Activated CD4-positive, alpha-beta T cell treated with anti-CD3 and anti-CD28 coated beads for 4 hours (primary cell): ENCODE measurements around the gene CFAP90.

Experiments used
- DNase-seq, 2 donors: peaks; one replicate each; pipeline ENCODE4 v3.0.0-alpha.2; 2020

The CFAP90 gene

DNA sequence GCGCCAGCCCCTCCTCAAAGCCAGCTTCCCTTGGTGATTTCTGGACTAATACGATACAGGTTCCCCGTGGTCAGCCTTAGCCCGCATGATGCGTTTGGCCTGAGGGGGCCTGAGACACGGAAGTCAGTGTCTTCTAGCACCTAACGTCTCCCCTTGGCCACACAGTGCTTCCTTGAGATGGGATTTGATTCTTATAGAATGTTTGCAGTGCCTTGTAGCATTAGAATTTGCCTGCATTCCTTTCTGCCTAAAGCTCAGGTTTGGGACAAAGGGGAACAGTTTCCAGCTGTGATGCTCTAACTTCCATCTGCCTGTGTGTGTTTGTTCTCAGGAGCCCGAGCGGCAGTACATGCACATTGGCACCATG, 34.4 kb downstream of the CFAP90 start:
- no peak for DNase-seq

DNA sequence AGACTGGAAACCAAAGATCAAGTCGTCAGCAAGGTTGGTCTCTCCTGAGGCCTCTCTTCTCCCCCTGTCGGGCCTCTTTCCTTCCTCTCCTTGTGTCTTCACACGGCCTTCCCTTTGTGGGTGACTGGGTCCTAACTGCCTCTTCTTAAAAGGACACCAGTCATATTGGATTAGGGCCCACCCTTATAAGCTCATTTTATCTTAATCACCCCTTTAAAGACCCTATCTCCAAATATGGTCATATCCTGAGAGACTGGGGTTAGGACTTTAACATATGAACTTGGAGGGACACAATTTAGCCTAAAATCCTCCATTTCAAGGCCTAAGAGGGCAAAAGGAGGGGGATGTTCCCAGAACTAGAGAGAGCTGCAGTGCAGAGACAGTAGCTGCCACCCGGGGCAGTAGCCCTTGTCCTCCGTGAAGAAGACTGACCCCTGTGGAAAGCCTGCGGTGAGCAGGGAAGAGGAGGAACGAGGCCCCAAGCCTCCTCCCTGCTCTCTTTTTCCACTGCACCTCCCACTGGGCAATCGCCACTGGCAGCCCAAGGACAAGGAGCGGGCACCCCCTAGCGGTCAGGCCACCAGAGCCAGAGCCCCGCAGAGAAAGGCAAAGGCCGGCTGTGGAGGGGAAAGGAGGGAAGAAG, 34.9 kb downstream of the CFAP90 start:
- DNase-seq = peak; percentile 51 to 56

DNA sequence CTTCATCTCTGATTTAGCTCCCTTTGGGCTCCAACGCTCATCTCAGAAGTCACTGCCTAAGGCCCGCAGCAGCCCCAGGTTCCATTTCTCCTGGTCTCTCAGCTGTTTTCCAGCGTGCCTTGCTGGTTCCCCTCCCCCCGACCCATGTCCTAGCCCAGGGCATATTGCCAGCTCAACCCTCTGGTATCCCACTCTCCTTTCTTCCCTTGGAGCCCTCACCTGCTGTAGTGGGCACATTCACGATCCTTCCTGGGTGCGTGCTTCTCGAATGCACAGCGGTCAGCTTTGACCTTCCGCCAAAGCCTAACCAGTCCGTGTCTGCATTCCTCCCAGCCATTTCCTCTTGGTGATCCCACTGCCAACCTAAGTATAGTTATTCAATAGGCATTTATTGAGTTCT, 36.1 kb downstream of the CFAP90 start:
- no peak for DNase-seq

DNA sequence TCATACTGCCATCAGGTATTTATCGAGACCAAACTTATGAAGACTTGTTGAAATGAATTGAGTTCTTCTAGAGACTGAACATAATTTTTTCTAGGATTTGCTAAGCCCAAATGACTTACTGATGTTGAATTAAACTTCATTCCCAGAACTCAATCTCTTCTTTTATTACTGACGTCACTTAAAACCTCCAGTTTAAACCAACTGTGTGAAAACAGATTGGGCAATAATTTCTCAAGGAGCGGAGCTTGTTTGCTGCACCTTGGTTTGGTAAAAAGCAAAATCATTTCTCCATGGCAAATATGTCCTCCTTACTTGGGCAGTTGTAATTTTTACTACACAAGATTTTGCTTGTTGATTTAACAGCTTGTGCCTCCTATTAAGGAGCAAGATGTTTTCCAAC, 37.4 kb downstream of the CFAP90 start:
- no peak for DNase-seq

DNA sequence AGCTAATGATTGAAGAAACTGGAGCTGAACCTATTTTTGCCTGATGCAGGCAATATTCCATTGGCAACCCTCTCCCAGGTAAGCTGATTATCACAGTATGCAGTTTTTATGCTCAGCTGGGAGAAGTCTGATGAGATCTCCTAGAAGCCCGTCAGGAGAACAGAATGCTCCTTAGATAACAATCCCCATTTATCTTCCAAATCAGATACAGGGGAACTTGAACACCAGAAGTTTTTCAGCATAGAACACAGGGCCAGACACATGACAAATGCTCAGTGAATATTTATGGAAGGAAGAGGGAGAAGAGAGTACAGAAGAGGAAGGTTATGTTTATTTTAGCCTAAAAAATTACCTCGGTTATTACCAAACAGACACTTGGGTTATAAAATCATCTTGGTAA, 37.9 kb downstream of the CFAP90 start:
- DNase-seq = no peak

DNA sequence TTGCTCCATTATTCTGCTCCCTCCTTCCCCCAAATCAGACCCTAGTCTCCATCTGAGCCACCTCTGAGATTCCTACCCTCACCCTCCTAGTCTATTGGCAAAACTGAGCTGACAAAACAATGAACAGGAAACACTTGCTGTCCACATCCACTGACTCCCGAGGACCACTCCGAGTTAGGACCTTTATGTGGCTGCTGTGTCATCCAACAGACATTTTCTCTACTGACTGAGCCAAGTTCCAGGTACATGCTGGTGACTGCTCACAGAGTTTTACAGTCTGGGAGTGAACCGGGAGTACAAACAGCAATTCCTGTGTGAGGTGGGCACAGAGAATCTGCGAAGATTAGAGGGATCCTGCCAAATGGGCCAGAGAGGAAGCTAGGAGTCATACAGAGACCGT, 39.2 kb downstream of the CFAP90 start:
- DNase-seq = no peak

DNA sequence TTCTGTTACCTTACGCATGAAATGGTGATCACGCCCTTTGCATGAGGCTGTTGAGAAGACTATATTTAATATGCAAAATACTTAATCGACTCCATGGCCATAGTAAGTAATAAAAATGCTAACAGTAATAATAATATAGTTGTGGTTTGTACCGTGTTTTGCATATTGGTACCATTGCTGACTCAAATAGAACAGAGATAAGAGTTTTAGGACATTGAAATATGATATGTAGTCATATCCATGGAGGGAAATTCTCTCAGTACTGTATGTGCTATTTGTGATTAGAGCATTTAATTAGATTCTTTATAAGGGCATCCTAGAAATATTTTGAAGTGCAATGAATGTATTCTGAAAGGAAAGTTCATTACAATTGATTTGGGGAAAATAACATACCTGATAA, 41.9 kb downstream of the CFAP90 start:
- DNase-seq = no peak

DNA sequence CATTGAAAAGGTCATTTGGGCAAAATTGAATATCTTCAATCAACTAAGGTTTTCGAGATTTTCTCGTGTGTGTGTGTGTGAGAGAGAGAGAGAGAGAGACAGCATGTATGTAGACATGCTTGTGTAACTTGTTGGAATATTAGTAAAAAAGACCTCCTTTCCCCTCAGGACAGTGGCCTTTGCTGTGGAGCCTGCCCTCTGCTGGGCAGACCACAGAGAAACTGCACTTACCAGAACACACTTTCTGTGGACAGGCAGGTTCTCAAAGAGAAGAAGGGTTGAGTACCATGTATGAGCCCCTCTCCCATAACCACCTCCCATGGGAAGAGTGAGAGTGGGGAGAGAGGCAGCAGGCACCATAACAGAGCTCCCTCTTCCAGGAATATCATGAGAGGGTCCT, 45.6 kb downstream of the CFAP90 start:
- no peak for DNase-seq

DNA sequence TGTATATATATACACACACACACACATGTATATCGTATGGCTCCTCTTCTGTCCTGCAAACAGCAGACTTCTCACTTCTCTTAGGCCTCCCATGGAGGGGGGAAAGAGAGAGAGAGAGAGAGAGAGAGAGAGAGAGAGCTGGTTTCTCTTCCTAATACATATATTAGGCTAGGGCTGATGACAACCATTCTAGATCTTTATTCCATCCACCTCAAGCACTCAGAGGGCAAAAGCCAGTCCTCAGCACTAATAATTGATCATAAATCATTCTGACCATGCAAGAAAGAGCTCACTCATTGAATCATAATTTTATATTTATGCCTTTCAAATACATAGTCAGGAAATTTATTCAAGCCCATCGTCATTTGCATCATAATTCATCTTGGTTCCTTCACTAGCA, 47.0 kb downstream of the CFAP90 start:
- DNase-seq = no peak

DNA sequence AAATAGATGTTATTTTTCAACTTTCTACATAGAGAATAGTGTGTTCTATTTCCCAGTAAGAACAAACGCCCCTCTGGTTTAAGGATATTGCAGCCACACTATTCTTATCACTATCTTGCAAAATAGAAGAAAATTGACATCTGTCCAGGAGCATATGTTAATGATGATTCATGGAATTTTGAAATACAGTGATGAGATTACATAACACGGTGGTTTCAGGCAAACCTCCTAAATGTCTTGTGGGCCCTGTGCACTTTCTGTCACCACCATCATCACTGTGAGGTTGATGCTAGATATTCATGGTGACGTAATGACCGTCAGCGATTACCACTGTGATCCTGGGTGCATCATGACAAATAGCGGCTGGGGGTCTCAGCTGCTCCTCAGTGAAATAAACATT, 48.1 kb downstream of the CFAP90 start:
- DNase-seq = no peak

DNA sequence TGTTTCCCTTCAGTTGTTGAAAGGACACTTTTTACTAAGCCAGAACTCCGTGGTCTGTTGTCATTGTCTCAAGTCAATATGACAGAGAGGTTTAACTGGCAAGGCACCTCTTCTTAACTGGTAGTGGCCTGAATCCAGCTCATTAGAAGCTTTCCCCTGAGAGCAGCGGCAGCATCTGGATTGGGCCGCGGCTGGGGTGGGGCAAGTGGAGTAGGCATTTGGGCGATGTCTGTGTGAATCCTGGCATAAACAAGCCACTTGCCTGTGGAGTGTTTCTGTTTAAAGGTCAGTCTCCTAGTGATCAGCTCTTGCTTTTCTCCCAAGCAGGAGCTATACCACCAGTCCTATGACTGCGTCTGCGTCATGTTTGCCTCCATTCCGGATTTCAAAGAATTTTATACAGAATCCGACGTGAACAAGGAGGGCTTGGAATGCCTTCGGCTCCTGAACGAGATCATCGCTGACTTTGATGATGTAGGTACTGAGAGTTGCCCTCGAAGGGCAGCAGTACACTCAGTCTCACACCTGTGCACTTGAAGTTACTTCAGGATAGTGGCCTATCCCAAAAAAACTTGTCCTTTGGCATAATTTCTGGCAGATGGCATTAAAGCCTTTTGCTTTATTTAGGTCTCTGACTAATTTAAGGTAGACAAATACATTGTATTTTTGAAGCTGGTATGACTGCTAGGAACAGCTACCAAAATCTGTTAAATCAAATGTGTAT, 48.9 kb downstream of the CFAP90 start:
- no peak for DNase-seq

DNA sequence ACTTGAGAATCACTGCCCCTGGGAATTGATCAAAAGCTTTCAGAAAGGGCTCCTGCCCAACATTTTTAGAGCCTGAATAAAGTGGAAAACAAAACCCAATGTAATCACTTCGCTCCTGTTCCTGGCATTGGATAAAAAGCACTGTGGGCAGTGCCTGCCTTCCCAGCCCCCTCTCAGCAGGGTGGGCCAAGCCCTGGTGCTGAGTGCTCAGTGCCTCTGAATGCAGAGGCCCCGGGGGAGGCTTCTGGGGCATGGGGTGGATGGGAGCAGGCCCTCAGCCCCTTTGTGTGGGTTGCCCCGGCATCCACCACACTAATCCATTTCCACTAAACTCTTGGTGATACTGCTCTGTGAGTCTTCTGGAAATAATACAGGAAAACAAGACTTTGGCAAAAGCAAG, 55.6 kb downstream of the CFAP90 start:
- DNase-seq = no peak

DNA sequence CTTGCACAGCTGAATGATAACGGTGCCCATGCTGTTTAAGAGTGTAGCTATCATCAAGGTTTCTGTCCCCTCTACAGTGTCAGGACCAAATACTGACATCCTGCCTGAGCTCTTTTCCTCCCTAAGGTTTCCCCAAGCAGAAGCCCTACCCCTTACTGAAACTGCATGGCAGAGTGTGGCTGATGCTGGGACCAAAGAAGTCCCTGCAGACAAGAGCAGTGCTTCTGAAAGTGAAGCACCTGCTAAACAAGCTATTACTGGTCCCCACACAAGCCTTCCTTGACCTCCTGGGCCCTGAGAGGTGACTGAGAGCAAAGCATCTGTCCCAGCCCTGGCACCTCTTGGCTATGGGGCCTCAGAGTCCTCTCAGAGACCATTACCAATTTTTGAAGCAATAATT, 56.1 kb downstream of the CFAP90 start:
- no peak for DNase-seq

DNA sequence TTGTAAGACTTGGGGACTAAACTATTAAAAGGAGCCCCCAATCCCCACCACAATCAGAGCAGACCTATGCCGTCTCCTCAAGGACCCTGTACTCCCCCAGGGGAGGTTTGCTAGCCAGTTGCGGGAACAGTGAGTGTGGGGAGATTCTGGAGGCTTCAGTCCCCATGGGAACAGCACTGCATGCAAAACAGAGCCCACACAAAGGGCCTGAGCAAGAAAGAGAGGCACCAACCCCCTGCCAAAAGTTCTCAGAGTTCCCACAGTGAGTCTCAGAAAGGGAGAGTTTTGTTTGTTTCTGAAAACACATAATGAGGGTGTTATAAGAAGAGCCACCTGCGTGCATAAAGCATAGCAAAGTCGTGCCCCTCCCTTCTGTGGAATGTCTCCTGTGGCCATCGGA, 56.6 kb downstream of the CFAP90 start:
- DNase-seq = no peak

DNA sequence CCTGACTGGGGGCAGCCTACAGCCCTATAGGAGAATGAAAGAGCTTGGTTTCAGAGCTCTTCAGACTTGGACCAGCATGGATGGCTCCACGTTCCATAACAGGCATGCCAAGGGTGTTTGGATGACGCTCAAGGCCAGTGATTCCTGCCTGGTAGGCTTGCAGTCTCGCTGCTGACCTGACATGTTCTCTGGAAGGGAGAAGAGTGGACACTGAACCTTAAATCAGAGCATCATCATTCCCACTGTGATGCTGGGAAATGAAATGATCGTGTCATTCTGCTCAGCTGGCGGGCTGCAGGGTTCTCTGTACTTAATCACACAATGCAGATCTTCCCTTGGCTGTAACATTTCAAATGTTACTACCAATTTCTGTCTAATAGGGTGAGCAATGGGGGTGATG, 57.0 kb downstream of the CFAP90 start:
- DNase-seq = no peak

DNA sequence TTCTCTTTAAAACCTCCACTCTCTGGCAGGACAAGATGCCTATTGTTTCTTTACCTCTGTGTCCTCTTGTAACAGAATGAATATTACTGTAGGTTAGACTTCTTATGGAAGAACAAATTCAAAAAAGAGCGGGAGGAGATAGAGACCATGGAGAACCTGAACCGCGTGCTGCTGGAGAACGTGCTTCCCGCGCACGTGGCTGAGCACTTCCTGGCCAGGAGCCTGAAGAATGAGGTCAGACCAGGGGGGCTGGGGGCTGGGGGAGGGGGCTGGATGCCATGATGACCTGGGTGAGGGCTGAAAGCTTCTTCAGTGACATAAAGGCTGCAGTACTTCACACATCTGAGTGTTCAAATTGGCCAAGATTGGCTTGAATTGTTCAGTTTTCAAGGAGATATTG, 61.4 kb downstream of the CFAP90 start:
- no peak for DNase-seq

DNA sequence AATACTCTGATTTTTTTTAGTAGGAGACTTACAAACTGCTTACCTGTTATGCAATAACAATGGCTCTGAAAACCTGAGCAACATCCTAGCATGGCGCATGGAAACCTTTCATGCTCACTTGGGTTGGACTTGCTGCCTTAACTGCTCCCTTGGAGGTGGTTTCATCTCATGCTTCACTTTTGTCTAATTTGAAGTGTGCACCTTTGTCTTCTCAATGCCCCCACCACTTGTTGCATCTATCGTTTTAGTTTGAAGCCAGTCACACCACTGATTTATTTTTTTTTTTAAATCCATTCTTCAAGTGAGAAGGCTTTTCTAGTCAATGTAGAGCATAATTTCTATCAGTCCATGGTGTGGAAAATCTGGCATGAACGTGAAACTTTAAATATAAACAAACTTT, 63.2 kb downstream of the CFAP90 start:
- no peak for DNase-seq

DNA sequence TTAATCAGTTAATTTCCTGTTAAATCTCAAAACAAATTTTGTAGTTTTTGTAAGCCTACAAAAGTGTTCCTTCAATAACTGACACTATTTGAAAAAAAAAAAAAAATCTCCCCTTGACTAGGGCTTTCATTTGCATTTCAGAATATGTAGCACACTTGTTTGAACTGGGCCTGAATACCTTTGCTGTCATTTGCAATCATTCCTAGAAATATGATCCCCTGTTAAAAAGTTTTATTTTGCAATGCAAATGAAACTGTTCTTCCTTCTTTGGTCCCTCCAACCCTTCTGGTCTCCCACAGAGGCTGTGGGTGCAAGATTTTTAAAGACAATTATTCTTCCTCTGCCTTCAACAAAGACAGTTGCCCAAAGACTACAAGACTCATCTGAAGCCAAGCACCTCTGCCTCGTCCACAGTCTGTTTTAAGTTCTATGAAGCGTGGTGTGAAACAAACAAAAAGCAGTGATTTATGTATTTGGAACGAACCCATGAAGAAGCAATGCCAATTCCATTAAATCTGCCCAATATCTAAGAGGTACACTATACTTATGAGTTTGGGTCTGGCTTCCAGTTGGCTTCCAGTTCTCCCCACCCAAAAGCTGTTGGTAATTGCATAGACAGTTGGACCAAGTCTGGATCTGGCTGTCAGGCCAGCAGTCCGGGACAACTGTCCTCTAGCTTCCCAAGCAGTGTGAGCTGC, 66.1 kb downstream of the CFAP90 start:
- no peak for DNase-seq

DNA sequence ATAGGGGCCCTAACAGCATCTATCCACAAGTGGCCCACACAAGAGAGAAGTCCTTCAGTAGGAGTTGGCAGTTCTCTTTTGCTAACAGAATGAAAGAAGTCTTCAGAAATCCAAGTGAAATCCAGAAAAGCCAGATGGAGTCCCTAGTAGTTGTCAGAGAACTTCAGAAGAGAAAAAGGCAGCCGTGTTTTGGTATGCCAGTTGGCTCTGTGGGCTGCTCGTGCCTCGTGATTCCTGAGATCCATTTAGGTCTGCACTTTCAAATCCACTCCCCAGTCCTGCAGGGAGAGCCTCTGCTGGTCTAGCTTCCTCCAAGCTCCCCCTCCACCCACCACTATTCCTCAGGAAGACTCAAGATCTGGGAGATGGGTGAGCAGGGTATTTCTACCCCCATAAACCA, 69.0 kb downstream of the CFAP90 start:
- no peak for DNase-seq
